CD4-positive, alpha-beta T cell treated with Interleukin-6 for 4 hours (primary cell): ENCODE results near the gene SMC1B.
"Not testable (repeated sequence)": the region's sequence is repeated elsewhere in the genome, so short reads cannot be mapped to it uniquely, and the experiment has no call there.

Source experiments
- DNase-seq: peaks from one replicate; pipeline ENCODE4 v3.0.0-alpha.2; 2020; ENCODE audit warnings: mixed read lengths

Gene SMC1B, protein sequence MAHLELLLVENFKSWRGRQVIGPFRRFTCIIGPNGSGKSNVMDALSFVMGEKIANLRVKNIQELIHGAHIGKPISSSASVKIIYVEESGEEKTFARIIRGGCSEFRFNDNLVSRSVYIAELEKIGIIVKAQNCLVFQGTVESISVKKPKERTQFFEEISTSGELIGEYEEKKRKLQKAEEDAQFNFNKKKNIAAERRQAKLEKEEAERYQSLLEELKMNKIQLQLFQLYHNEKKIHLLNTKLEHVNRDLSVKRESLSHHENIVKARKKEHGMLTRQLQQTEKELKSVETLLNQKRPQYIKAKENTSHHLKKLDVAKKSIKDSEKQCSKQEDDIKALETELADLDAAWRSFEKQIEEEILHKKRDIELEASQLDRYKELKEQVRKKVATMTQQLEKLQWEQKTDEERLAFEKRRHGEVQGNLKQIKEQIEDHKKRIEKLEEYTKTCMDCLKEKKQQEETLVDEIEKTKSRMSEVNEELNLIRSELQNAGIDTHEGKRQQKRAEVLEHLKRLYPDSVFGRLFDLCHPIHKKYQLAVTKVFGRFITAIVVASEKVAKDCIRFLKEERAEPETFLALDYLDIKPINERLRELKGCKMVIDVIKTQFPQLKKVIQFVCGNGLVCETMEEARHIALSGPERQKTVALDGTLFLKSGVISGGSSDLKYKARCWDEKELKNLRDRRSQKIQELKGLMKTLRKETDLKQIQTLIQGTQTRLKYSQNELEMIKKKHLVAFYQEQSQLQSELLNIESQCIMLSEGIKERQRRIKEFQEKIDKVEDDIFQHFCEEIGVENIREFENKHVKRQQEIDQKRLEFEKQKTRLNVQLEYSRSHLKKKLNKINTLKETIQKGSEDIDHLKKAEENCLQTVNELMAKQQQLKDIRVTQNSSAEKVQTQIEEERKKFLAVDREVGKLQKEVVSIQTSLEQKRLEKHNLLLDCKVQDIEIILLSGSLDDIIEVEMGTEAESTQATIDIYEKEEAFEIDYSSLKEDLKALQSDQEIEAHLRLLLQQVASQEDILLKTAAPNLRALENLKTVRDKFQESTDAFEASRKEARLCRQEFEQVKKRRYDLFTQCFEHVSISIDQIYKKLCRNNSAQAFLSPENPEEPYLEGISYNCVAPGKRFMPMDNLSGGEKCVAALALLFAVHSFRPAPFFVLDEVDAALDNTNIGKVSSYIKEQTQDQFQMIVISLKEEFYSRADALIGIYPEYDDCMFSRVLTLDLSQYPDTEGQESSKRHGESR

DNA sequence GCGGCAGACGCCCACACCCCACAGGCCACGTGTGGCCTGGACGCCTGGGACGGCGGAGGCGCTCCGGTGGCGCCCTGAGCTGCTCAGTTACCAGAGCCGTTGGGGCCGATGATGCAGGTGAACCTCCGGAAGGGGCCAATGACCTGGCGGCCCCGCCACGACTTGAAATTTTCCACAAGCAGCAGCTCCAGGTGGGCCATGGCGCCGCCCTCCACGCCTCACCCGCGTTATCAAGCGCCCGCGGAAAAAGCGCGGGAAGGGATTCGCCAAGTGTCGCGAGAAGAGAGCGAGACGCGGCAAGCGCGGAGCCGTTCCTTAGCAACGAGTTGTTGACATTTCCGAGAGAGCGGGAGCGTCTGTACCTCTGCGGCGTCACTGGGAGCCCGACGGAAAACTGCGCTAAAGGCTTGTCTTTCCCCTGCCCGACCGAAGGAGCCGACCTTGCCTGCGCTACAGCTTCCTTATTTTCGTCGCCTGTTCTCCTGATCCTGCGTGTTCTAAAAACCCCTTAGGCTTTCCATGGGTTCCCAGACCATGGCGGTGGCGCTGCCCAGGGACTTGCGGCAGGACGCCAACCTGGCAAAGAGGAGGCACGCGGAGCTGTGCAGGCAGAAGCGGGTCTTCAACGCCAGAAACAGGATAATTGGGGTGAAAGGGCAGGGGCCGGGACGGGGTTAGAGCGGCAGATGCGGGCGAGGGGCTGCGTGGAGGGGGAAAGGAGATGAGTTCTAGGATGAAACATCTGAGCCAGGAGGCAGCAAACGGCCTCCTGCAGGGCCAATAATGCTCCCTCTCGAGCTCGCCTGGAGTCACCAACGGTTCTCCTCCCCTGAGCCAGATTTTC is at the start of gene SMC1B, which contains the start of gene RIBC2:
Gene SMC1B (minus strand): TSS at position 232 of the 844 bp plus-strand sequence. CDS start 32 bp downstream, at position 200.
Gene RIBC2 (plus strand): TSS at position 326 of the 844 bp plus-strand sequence. CDS start 194 bp downstream, at position 520.
- peak; percentile 81 for DNase-seq

DNA sequence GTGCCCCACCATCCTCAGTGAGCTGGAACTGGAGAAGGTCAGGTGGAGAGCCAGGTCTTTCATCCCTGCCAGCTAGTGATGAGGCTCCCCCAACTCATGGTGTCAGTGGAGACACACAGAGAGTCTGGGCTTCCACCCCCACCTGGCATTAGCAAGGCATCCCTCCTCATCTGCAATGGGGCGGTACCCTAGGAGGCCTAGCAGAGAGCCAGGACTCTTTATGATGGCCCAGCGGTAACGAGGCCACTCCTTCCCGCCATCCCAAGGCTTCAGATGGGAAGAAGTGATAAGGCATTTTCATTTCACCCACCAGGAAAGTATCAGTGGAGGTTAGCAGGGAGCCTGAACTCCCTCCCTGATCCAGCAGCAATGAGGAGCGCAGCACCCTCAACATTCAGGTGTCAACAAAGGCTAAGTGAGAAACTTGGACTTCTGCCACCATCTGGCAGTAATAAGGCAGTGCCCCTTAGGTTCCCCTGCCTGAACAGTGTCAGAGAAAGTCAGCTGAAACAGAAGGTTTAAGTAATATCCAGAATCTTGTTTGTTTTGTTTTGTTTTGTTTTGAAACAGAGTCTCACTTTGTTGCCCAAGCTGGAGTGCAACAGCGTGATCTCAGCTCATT is 48.7 kb upstream of the SMC1B start:
- DNase-seq = no peak

DNA sequence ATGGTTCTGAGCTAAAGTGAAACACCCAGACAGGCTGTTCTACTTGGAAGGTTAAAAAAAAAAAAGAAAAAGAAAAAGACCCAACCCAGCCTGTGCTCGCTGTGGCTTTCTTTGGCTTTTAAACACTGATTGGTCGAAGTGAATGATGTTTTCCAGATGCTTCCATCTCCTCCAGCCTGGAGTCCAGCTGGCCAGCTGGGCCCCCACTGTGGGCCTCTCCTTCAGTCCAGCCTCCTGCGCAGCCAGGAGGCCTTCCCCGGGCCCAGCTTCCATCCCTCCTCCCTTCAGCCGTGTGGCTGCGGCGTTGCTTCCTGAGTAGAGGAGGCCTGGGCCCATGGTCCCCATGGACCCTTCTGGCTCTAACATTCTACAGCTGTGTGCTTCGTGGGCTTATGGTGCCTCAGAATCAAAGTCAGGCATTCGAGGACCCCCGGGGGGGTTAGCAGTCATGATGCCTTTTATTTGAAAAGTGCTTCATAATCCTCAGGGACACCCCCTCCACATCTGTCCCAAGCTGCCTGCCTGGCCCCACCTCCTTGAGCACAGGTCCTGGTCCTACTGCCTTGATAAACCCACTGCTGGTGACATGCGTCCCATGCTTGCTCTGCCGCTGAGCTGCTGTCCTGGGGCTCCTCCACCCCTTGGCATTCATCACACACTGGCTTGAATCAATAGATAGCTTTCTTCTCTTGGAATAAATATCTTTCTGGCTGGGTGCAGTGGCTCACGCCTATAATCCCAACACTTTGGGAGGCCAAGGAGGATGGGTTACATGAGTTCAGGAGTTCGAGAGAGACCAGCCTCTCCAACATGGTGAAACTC is 47.1 kb upstream of the SMC1B start:
- no peak for DNase-seq

DNA sequence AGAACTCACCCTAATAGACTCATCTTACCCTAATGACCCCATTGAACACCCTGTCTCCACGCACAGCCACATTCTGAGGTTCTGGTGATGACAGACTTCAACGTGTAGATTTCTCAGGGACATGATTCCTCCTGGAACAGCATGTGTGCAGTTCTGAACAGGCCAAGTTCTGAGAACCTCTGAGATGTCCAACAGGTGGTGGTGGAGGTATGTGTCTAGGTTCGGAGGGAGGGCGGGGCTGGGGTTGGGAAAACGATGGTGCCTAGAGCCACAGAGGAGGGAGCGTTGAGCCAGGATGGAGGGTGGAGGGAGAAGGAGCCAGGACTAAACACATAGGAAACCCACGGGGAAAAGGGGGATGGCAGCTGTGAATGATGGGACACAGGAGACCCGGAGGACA is 45.8 kb upstream of the SMC1B start:
- no peak for DNase-seq

DNA sequence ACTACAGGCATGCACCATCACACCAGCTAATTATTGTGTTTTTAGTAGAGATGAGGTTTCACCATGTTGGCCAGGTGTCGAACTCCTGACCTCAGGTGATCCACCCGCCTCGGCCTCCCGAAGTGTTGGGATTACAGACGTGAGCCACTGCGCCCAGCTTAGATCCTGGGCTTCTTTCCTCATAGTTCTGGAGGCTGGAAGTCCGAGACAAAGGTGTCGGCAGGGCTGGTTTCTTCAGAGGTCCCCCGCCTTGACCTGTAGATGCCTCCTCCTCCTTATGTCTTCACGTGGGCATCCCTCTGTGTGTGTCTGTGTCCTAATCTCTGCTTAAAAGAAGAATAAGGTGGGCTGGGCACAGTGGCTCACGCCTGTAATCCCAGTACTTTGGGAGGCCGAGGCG is 45.1 kb upstream of the SMC1B start:
- no peak for DNase-seq

DNA sequence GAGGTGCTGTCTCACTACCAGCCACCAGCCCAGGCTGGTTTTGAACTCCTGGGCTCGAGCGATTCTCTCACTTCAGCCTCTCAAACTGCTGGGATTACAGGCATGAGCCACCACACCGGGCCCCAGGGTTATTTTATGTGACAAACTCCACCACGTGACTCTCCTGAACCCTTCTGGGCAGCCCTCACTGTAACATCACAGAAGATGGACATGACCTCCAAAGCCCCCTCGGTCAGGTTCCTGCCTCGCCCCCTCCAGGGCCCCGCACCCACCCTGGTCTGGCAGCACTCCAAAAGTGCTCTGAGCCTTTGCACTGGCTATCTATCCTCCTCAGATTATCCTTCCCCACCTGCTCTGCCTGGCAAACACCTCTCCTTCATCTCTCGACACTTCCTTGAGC is 43.4 kb upstream of the SMC1B start:
- no peak for DNase-seq

DNA sequence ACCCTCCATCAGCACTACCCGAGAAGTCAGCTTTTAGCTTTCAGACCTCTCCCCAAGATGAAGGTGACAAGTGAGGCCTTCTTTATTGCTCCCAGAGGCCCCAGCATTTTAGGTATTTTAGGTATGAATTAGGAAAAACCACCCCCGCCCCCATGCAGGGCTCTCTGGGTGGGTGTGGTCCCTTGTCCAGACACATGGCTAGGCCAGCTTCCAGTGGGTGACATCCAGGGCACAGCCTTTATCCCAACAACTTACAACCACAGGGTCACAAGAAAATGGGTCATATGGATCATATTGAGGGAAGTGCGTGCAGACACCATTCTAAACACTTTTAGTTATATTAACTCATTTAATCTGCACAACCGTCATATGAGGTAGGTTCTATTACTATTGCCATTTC is 42.2 kb upstream of the SMC1B start:
- DNase-seq = no peak

DNA sequence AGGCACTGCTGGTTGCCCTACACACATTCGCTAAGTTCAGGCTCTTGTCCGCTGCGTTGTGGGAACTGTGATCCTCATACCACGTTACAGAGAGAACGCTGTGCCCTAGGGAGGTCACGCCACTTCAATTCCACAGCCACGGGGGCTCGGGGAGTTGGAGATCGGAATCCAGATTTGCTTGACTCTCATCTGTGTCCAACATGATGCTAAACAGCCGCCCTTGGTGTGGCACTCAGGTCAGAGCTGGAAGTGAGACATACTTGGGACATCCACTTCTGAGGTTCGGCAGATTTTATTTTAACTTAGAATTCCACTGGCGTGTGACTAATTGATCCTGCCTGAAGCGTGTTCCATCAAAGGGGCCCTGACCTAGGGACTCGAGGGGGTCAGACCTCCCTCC is 41.8 kb upstream of the SMC1B start:
- DNase-seq = no peak

DNA sequence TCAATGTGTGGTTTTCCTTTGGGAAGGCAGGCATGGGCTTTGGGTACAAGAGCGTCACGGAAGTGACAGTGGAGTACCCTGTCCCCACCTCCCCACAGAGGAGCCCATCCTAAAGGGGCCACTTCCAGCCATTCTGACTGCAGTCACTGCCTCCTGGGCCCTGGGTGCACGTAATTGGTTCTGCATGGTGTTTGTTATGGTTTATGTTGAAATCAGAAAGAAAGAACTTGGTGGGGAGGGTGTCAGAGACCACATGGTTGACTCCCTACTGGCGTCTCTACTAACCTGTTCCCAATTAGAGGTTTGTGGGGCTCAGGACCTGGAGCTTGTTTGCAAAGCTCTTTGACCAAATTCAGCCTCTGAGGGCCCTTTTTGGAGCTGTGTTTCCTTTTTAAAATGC is 40.9 kb upstream of the SMC1B start:
- DNase-seq = no peak

DNA sequence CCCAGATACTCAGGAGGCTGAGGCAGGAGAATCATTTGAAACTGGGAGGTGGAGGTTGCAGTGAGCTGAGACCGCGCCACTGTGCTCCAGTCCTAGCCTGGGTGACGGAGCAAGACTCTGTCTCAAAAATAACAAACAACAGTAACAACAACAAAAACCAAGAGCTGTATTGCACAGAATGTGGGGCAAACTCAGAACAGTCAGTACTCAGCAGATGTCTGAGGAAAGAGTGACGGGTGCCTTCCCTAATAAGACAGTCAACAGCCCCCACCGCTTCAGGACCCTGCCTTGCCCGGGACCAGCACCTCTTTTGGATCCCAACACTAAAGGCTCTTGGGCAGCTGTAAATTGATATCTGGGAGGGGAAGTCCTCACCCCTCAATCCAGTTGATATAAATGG is 40.4 kb upstream of the SMC1B start:
- DNase-seq = no peak

DNA sequence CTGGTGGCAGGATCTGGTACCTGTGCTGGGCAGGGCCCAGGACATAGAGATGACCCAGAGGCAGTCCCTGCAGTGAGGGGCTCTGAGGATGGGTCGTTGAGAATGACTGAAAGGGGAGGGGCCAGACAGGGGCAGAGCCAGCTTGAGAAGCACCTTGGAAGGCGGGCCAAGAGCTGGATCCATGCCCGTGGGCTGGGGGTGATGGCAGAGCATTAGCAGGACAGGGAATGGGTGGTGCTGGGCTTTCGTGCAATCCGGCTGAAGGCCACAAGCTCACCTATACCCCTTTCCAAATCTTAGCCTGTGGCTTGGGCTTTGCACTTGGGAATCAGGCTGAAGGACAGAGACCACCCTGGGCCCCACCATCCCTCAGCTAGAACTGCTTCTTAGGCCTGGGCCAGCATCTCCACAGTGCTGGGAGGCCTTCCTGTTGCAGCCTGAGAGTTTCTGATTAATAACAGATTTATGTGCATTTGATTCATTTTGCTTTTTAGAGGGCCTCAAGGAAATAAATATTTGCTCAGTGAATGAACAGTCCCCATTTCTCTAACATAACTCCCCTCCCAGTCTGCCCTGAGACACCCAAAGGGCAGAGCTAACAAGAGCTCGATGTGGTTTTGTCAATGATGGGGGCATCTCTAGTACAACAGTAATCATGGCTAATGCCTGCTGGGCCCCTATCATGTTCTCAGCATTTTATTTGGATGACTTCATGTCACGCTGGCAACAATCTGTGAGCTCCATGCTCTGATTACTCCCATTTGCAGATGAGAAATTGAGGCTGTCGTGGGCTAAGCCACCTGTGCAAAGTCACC is 39.4 kb upstream of the SMC1B start:
- no peak for DNase-seq

DNA sequence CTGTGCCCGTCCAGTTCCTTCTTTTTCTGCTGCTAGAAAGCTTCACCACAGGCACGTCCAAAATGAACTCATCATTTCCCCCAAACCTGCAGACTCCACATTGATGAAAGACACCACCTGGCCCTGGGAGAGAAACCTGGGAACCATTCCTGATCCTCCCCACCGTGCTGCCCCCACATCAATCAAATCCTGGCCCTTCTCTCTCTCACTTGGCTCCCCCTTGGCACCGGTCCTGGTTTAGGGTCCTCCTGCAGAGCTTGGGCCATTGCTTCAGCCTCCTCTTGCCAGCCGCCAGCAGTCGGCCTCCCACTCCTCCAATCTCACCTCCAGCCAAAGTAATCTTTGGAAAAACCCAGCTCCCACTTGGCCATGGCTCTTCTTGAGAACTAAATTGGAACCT is 38.6 kb upstream of the SMC1B start:
- no peak for DNase-seq

DNA sequence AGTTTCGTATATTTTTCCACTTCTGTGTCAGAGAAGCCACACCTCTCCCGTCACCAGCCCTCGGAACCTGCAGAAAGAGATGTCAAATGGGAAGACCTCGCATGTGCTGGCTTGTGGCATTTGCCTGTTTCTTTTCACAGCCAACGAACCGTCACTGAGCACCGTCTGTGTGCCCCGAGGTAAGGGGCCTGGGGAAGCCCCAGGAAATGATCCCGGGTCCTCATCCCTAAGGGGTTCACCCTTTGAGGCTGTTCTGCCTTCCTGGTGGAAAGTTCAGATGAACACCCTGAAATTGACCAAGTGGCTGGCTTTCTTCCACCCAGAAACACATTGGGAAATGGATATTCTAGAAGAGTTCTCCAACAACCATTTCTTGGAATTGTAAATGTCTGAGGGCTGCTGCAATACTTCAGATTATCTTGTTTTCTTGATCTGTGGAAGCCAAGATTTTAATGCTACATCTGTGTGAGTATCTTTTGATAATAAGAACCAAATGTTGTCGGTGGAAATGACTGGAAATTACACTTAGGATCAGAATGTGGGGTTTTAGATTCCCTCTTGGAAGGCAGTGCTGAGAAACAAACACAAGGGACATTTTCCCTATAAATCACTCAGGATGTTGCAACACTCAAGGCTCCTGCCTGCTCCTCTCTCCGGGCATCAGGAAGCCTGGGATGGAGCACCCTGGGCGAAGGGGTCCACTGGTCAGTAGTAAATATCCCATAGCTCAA is 37.7 kb upstream of the SMC1B start:
- no peak for DNase-seq

DNA sequence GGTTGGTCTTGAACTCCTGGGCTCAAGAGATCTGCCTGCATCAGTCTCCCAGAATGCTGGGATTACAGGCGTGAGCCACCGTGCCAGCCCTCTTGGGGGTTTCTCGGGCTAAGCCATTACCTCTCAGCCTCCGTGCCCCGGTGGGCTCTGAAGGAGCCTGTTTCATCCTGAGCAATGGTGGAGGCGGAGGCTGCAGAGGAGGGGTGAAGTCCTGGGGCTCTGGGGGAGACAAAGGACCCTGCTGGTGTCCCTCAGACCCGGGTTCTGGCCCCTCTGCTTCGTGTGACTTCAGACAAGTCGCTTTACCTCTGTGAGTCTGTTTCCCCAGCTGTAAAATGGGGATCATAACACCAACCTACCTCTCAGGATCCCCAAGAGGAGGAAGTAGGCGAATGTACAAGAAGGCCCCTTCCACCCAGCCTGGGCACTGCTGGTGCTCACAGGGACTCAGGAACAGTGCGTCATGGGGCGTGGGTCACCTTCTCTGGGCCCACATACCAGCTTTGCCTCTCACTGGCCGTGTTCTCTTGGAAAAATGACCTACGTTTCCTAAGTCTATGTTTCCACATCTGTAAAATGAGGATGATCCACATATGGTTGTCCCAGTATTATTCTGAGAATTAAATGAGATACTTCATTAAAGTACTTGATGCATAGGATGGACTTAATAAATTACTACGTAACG is 36.8 kb upstream of the SMC1B start:
- DNase-seq = no peak

DNA sequence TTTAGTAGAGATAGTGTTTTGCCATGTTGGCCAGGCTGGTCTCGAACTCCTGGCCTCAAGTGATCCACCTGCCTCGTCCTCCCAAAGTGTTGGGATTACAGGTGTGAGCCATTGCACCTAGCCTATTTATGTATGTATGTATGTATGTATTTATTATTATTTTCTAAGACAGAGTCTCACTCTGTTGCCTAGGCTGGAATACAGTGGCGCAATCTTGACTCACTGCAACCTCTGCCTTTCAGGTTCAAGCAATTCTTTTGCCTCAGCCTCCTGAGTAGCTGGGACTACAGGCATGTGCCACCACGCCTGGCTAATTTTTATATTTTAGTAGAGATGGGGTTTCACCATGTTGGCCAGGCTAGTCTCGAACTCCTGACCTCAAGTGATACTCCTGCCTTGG is 36.0 kb upstream of the SMC1B start:
- DNase-seq = not testable (repeated sequence)

DNA sequence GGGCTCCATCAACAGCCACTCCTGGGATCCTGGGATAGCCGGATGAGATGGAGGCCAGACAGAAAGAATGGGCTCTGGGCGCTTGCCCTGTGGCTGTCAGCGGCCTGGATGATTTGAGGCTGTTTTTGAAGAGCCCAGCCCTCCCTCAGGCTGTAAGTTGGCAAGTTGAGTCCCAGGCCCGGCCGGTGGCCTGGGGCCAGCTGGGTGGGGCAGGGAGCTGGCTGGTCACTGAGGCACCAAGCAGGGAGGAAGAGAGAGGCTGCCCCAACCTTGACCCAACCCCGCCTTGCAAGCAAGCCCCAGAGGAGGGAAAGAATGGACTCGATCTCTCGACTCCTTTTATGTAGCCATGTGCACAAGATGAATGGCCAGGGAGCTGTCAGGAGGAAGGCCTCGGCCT is 35.0 kb upstream of the SMC1B start:
- no peak for DNase-seq

DNA sequence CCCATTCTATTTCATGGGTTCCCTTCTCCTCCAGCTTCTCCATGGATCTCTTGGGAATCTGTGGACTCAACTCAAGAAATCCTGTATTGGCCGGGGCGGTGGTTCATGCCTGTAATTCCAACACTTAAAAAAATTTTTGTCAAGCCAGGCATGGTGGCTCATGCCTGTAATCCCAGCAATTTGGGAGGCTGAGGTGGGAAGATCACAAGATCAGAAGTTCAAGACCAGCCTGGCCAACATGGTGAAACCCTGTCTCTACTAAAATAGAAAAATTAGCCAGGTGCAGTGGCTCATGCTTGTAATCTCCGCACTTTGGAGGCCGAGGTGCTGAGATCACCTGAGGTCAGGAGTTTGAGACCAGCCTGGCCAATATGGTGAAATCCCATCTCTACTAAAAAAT is 34.2 kb upstream of the SMC1B start:
- not testable (repeated sequence) for DNase-seq

DNA sequence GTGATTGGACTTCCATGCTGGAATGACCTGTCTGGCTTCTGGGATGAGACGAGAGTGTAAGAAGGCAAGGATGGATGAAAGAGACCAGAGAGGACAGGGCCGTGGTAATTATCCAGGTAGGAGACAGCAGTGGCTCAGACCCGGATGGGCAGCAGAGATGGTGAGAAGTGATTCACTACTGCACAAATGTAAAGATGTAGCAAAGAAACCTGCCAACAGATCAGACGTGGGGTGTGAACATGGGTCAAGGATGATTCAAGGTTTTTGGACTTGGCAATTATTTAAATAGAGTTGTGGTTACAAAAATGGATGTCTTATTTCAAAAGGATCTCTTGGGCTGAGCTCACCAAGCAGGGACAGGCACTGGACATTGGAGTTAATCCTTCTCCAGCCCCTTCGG is 32.8 kb upstream of the SMC1B start:
- no peak for DNase-seq
